ENCODE measurements around the gene ZNF217.
"Not testable (repeated sequence)": the region's sequence is repeated elsewhere in the genome, so short reads cannot be mapped to it uniquely, and the experiment has no call there.

The ZNF217 gene

DNA sequence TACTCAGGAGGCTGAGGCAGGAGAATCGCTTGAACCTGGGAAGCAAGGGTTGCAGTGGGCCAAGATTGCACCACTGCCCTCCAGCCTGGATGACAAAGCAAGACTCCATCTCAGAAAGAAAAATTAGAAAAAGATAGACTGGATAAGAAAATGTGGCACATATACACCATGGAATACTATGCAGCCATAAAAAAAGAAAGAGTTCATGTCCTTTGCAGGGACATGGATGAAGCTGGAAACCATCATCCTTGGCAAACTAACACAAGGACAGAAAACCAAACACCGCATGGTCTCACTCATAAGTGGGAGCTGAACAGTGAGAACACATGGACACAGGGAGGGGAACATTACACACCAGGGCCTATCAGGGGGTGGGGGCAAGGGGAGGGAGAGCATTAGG is 70.0 kb downstream of the ZNF217 start:
- not testable (repeated sequence) for DNase-seq

GRCh38 chr20:53522696-53523095 is 70.9 kb downstream of the ZNF217 start:
- no peak for DNase-seq

DNA sequence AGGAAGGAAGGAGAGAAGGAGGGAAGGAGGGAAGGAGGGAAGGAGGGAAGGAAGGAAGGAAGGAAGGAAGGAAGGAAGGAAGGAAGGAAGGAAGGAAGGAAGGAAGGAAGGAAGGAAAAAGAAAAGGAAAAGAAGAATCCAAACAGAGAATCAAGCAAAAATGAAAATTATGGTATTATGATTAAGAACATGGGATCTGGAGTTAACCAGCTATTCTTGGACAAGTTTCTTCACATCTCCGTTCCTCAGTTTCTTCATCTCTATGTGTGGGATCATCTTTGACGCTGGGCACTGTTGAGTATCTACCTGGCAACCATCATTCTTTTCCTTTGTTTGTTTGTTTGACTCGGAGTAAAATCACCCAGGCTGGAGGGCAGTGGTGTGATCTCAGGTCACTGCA is 71.6 kb downstream of the ZNF217 start:
- no peak for DNase-seq

GRCh38 chr20:53521421-53521820 is 72.2 kb downstream of the ZNF217 start:
- DNase-seq = not testable (repeated sequence)

DNA sequence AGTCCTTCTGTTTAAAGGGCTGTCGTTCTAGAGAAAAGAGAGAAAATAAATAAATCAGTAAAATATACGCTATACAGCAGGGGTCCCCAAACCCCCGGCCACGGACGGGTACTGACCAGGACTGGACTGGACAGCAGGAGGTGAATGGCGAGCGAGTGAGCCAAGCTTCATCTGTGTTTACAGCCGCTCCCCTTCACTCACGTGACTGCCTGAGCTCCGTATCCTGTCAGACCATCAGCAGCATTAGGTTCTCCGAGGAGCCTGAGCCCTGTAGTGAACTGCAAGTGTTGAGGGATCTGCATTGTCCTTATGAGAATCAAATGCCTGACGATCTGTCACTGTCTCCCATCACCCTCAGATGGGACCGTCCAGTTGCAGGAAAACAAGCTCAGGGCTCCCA is 76.5 kb downstream of the ZNF217 start:
- no peak for DNase-seq
